GM13977 (cell line): ENCODE measurements around the gene MYO5B.

Experiments used
- DNase-seq: peaks from one replicate; pipeline ENCODE4 v3.0.0; 2012; ENCODE audit warnings: low spot score
- CTCF ChIP-seq: IDR thresholded peaks from 2 replicates; pipeline ENCODE4 v1.5.1; 2012; ENCODE audit warnings: mild to moderate bottlenecking, control low read depth; ENCODE audit not compliant: insufficient read depth; ENCODE audit errors: extremely low read depth, missing control alignments
- in situ Hi-C: fragments of 300-500 bp; cut with MboI; formaldehyde crosslinking; loops from one replicate; pipeline ENCODE4 v1.12.0; 2022; ENCODE audit warnings: low sequenced_read_pairs, low pct_unique_long_range_greater_than_20kb, mixed read lengths, inconsistent platforms; ENCODE audit not compliant: unreplicated experiment

MYO5B gene

GRCh38 chr18:50143886-50144285 is 51.1 kb downstream of the MYO5B start:
- TF ChIP-seq CTCF, result no peak
- no peak for DNase-seq
- in situ Hi-C loops, result no loop called here

GRCh38 chr18:50143294-50143693 is 51.7 kb downstream of the MYO5B start:
- in situ Hi-C loops, result no loop called here
- no peak for DNase-seq
- TF ChIP-seq CTCF, result no peak

- TF ChIP-seq CTCF, result no peak
- in situ Hi-C loops, result no loop called here
- DNase-seq, result no peak
Observed at GRCh38 chr18:50142441-50143120, 52.4 kb downstream of the MYO5B start.

- in situ Hi-C loops, result no loop called here
- no peak for DNase-seq
- TF ChIP-seq CTCF, result no peak
Observed at GRCh38 chr18:50138181-50139064, 56.5 kb downstream of the MYO5B start.

GRCh38 chr18:50135903-50136302 is 59.0 kb downstream of the MYO5B start:
- TF ChIP-seq CTCF, result no peak
- in situ Hi-C loops, result no loop called here
- no peak for DNase-seq

GRCh38 chr18:50133526-50133925 is 61.4 kb downstream of the MYO5B start:
- no peak for DNase-seq
- TF ChIP-seq CTCF, result no peak
- in situ Hi-C loops, result no loop called here
